HG03575 (cell line): ENCODE data around the gene RUVBL1.

Experiments
- ATAC-seq: cut with Tn5 transposase; IDR thresholded peaks from one replicate; pipeline ENCODE4 v1.9.1; 2021; ENCODE audit not compliant: unreplicated experiment, insufficient number of reproducible peaks, low FRiP score; ENCODE audit errors: extremely low read depth

The RUVBL1 gene

DNA sequence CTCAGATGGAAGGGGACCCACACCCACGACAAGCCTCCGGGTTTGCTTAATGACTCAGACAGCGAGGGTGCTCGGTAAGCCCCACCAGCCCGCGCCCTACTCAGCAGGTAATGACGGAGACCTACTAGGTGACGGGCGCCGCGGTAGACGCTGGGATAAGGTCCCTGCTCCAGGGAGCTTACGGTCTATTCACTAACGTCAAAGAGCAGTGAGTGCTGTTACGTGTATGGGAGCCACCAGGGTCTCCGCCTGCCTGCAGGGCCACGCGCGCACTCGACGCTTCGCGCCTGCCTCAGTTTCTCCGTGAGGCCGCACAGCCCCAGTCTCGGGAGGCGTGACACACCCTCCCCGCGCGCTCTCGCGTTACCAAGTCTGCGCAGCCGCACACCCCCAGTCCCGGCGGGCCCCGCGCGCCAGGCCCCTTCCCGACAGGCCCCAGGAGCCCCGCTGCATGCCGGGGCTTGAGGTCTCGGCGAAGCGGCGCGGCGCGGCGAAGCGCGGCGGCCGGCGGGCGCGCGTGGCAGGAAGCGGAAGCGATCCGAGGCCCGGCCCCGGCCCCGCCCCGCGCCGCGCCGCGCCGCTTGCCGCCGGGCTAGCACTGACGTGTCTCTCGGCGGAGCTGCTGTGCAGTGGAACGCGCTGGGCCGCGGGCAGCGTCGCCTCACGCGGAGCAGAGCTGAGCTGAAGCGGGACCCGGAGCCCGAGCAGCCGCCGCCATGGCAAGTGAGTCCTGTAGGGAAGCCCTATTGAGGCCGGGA lies 71.6 kb downstream of the RUVBL1 start, which contains the start of gene SEC61A1:
SEC61A1 (plus strand) TSS at position 601 of the 758 bp plus-strand sequence; CDS start at position 717, 116 bp downstream.
- ATAC-seq, result peak; percentile 44

DNA sequence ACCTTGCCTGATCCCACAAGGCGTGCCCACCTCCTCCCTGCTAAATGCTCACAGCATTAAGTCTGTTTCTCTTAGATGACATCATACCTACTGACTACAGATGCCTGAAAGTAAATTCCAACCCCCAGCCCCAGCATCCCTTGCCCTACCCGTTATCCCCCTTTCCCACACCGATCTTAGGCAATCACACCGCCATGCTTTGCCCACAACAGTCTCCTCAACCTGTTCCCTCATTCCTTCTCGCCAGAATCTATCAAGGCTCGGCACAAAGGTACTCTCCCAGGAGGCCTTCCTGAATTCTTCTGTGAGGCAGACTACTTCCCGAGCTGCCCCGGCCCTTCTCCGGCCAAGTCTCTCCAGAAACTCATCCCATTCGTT lies 72.2 kb downstream of the RUVBL1 start:
- no peak for ATAC-seq

DNA sequence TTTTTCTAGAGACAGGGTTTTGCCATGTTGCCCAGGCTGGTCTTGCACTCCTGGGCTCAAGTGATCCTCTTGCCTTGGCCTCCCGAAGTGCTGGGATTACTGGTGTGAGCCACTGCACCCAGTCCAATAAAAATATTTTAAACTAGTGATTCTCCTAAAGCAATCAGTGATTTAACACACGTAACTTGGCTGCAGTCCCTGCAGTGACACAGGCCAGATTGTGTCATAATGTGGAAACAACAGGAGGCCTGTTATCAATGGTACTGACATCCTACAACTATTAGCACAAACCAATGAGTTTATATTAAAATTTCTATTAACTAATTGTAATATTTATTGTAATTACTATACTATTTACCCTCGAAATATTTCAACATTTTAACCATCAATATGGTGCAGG lies 73.0 kb downstream of the RUVBL1 start:
- ATAC-seq, result no peak

DNA sequence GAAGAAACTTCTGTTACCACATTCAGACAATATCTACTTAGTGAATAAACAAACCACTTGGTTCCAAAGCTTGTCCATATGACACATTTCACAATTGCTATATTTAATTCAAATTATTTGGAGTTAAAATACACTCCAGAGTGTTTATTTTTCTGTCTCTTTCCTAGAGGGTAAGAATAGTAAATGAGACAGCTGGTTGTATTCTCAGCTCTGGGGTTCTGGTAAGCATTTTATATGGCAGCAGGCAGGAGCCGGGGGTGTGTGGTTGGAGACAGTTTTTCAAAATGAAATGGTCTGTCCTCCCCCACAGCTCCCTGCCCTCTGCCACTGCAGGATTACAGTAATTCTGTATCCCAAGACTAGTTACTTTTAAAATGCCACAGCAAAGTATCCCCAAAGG lies 82.3 kb downstream of the RUVBL1 start:
- no peak for ATAC-seq

DNA sequence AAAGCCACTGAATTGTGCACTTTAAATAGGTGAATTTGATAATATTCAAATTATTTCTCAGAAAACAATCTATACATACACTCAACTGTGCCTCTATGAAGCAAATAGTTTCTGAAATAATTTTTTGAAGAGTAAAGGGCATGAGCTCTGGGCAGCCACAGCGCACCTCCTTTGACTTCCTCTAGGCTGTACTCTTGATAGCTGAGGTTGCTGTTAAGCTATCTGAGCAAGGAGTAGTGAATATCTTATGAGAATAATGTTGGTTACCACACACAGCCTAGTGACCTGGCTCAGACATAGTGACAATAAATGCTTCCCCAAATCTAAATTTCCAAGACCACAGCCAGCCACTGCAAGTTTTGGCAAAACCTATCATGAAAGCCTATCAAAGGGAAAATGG lies 83.0 kb downstream of the RUVBL1 start:
- no peak for ATAC-seq

DNA sequence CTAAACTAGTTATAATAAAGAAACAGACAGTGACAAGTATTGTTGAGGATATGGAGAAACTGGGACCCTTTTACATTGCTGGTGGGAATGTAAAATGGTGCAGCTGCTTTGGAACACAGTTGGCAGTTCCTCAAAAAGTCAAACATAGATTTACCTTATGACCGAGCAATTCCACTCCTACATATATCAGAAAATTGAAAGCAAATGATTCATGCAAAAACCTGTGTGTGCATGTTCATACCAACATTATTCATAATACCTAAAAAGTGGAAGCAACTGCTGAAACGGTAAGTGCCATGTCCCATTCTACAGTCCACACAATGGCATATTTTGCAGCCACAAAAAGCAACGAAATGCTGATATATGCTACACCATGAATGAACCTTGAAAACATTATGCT lies 83.6 kb downstream of the RUVBL1 start:
- no peak for ATAC-seq

DNA sequence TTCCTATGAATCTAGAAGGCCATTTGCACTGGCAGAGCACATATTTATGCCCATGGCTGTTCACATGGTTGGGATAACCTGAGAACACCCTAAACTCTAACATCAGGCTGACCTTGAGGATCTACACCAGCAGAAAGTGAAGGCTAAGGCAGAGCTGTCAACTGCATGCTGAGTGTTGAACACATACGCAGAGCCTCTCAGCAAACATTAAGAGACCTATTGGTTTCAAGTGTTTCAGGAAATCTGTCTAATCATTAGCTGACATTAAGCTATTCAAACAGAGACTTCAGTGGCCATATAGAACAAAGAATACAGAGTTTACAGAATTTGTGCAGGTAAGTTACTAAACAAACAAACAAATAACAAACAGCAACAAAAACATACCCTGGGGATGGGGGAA lies 87.5 kb downstream of the RUVBL1 start:
- no peak for ATAC-seq

DNA sequence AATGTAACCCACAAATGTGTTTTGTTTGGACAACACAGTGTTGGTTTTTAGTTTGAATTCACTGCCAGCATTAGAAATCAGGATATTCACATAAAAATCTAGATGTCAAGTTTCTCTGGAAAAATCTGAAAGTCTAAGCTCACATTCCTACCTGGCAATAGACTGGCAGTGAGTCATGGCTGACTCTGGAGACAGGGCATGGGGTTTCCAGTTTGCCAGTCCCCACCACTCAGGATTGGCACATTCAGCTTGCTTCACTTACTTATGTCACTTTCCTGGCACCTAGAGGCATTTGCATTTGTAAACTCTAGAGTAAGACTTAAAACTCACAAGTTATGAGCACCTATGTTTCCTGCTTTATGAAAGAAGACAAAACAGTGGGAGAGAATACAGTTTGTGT lies 90.5 kb downstream of the RUVBL1 start:
- ATAC-seq, result no peak
